GM18520 (cell line): ENCODE results near the gene CHCHD6.

ENCODE experiments used
- ATAC-seq: cut with Tn5 transposase; IDR thresholded peaks from one replicate; pipeline ENCODE4 v1.9.1; 2021; ENCODE audit not compliant: unreplicated experiment

Gene CHCHD6

GRCh38 chr3:126703512-126704493 lies at the start of gene CHCHD6:
Gene CHCHD6 (plus strand): TSS chr3:126704240. CDS start chr3:126704313, 73 bp downstream.
- peak; percentile 88 for ATAC-seq

- ATAC-seq, result no peak
Observed at GRCh38 chr3:126654571-126655383, 49.3 kb upstream of the CHCHD6 start, which contains the start of gene TXNRD3. Gene TXNRD3 (minus strand): TSS chr3:126655124.

GRCh38 chr3:126655887-126656286 lies 48.2 kb upstream of the CHCHD6 start:
- no peak for ATAC-seq

GRCh38 chr3:126656371-126657134 lies 47.5 kb upstream of the CHCHD6 start:
- ATAC-seq, result no peak

GRCh38 chr3:126657901-126658300 lies 46.1 kb upstream of the CHCHD6 start:
- no peak for ATAC-seq

GRCh38 chr3:126658584-126658983 lies 45.5 kb upstream of the CHCHD6 start:
- ATAC-seq, result no peak

GRCh38 chr3:126659915-126660886 lies 43.8 kb upstream of the CHCHD6 start:
- ATAC-seq, result no peak

GRCh38 chr3:126661532-126662364 lies 42.3 kb upstream of the CHCHD6 start:
- ATAC-seq, result no peak

- ATAC-seq, result no peak
Observed at GRCh38 chr3:126663257-126663656, 40.8 kb upstream of the CHCHD6 start.

- no peak for ATAC-seq
Observed at GRCh38 chr3:126663750-126664149, 40.3 kb upstream of the CHCHD6 start.

GRCh38 chr3:126664591-126665214 lies 39.3 kb upstream of the CHCHD6 start:
- no peak for ATAC-seq

- no peak for ATAC-seq
Observed at GRCh38 chr3:126665221-126665936, 38.7 kb upstream of the CHCHD6 start.

GRCh38 chr3:126665959-126666657 lies 37.9 kb upstream of the CHCHD6 start:
- ATAC-seq, result no peak

GRCh38 chr3:126666658-126667528 lies 37.1 kb upstream of the CHCHD6 start:
- ATAC-seq, result no peak

GRCh38 chr3:126667631-126668449 lies 36.2 kb upstream of the CHCHD6 start:
- ATAC-seq, result no peak
